Left lung (tissue), 10 donors: ENCODE results near the gene MT1H. TPM values are rescaled to one million over a fixed set of nuclear protein-coding genes. Genes with fewer than 3 reads are reported as not detected.

Source experiments
- ATAC-seq: fragments of 200-7000 bp; cut with Tn5 transposase; one replicate; pipeline ENCODE4 v1.9.1; 2020; ENCODE audit warnings: moderate library complexity
- DNase-seq, 4 donors: peaks; one replicate each; pipeline ENCODE4 v3.0.0-alpha.2; 2013 to 2020
- H3K27ac ChIP-seq, 2 donors: fragments of 200-600 bp; sonication (generic) in 1 of 2; one replicate each; pipeline versions ENCODE4 v1.5.0 to v1.8.0; 2020 to 2021
- H3K27me3 ChIP-seq, 2 donors: fragments of 200-600 bp; sonication (generic) in 1 of 2; one replicate each; pipeline versions ENCODE4 v1.5.0 to v1.8.0; 2020 to 2021
- H3K36me3 ChIP-seq, 2 donors: fragments of 200-600 bp; sonication (generic) in 1 of 2; one replicate each; pipeline versions ENCODE4 v1.5.0 to v1.8.0; 2020 to 2021
- H3K4me1 ChIP-seq, 2 donors: fragments of 200-600 bp; one replicate each; pipeline ENCODE4 v1.8.0; 2021
- H3K4me3 ChIP-seq, 2 donors: fragments of 200-600 bp; sonication (generic) in 1 of 2; one replicate each; pipeline versions ENCODE4 v1.5.0 to v1.8.0; 2020 to 2021; ENCODE audit warnings: mild to moderate bottlenecking in 1 of 2
- H3K9me3 ChIP-seq, 2 donors: fragments of 200-600 bp; sonication (generic) in 1 of 2; one replicate each; pipeline versions ENCODE4 v1.5.0 to v1.8.0; 2020 to 2021
- CTCF ChIP-seq, 2 donors: fragments of 200-600 bp; sonication (generic) in 1 of 2; IDR thresholded peaks; one replicate each; pipeline versions ENCODE4 v1.5.0 to v1.8.0; 2021; ENCODE audit warnings: antibody characterized with exemption in 2 of 2
- intact Hi-C, 2 donors: fragments of 100-400 bp; cut with DNase I; formaldehyde crosslinking; loops; one replicate each; pipeline versions ENCODE4 v1.11.2 to v1.14.2; 2022
- polyA plus RNA-seq, 6 donors: library from polyadenylated mRNA; unstranded; fragments of 120-200 nt; gene quantifications; one replicate each; pipeline ENCODE4 v1.2.1, GENCODE V29; 2013; ENCODE audit not compliant: insufficient read length in 6 of 6
- total RNA-seq, 2 donors: library from RNA; stranded (reverse); fragmentation: NEBNext Ultra II Directional; extraction: Animal tissue kit (Norgen Biotek cat#: 25700); gene quantifications; one replicate each; pipeline ENCODE4 v1.2.1, GENCODE V29; 2021
- donor health status: DM: no; HTN: yes; CAD: no.
- donor health status: DM: no; HTN: no; CAD: no.

MT1H gene
- total and polyA plus RNA-seq, 8 donors: 1.1 to 2.3 (median 2.2) TPM; not detected in 4

GRCh38 chr16:56641166-56641565, 28.4 kb upstream of the MT1H start:
- ATAC-seq: no peak
- intact Hi-C loops: no loop called here
- peaks cover 27 to 93% of the 10 kb centered on the region in 2 donors for H3K27me3 ChIP-seq

GRCh38 chr16:56643080-56643778, 26.4 kb upstream of the MT1H start:
- intact Hi-C loops: no loop called here
- H3K4me1 ChIP-seq: peaks cover 0 to 23% of the 10 kb centered on the region in 2 donors
- peak in 1 of 2 donors; percentile 11 for TF ChIP-seq CTCF (IDR thresholded peaks at IDR 0.05)
- H3K27me3 ChIP-seq: peaks cover 20 to 93% of the 10 kb centered on the region in 2 donors
- H3K27ac ChIP-seq: no peak overlapping the region
- DNase-seq (peak in 2 of 4 donors; percentile 82 to 93), ATAC-seq (peak; percentile 99)
- no peaks in the 10 kb centered on the region for H3K9me3 ChIP-seq
- H3K4me3 ChIP-seq: peak overlapping the region in 1 of 2 donors; percentile 29
- H3K36me3 ChIP-seq: no peaks in the 10 kb centered on the region

More at GRCh38 chr16:56641166-56641565, 28.4 kb upstream of the MT1H start:
- H3K9me3 ChIP-seq: no peaks in the 10 kb centered on the region
- peaks cover 0 to 29% of the 10 kb centered on the region in 2 donors for H3K4me1 ChIP-seq
- TF ChIP-seq CTCF (IDR thresholded peaks at IDR 0.05): no peak
- no peaks in the 10 kb centered on the region for H3K36me3 ChIP-seq
- H3K27ac ChIP-seq: no peak overlapping the region
- no peak overlapping the region for H3K4me3 ChIP-seq
- no peak for DNase-seq

GRCh38 chr16:56643833-56644232, 25.8 kb upstream of the MT1H start:
- no peak for TF ChIP-seq CTCF (IDR thresholded peaks at IDR 0.05)
- Histone ChIP-seq H3K4me3 (peak overlapping the region in 1 of 2 donors; percentile 29), H3K4me1 (peaks cover 0 to 17% of the 10 kb centered on the region in 2 donors), H3K9me3 (no peaks in the 10 kb centered on the region), H3K36me3 (no peaks in the 10 kb centered on the region), H3K27me3 (peaks cover 17 to 93% of the 10 kb centered on the region in 2 donors), H3K27ac (no peak overlapping the region)
- intact Hi-C loops: no loop called here
- DNase-seq (no peak), ATAC-seq (no peak)

GRCh38 chr16:56645311-56645710, 24.3 kb upstream of the MT1H start:
- Histone ChIP-seq H3K4me3 (no peak overlapping the region), H3K4me1 (peaks cover 0 to 17% of the 10 kb centered on the region in 2 donors), H3K36me3 (no peaks in the 10 kb centered on the region), H3K27ac (no peak overlapping the region), H3K27me3 (peaks cover 17 to 89% of the 10 kb centered on the region in 2 donors), H3K9me3 (no peaks in the 10 kb centered on the region)
- intact Hi-C loops: no loop called here
- no peak for DNase-seq
- no peak for ATAC-seq
- TF ChIP-seq CTCF (IDR thresholded peaks at IDR 0.05): no peak

GRCh38 chr16:56645838-56646237, 23.8 kb upstream of the MT1H start:
- TF ChIP-seq CTCF (IDR thresholded peaks at IDR 0.05): no peak
- no peak overlapping the region for H3K27ac ChIP-seq
- no peaks in the 10 kb centered on the region for H3K36me3 ChIP-seq
- peaks cover 17 to 84% of the 10 kb centered on the region in 2 donors for H3K27me3 ChIP-seq
- intact Hi-C loops: no loop called here
- no peaks in the 10 kb centered on the region for H3K9me3 ChIP-seq
- ATAC-seq (no peak), DNase-seq (no peak)
- peaks cover 0 to 17% of the 10 kb centered on the region in 2 donors for H3K4me1 ChIP-seq
- H3K4me3 ChIP-seq: no peak overlapping the region
